Stimulated activated CD8-positive, alpha-beta memory T cell treated with anti-CD3 and anti-CD28 coated beads, Interleukin-15, amount 100 ng/mL, for 4 hours (primary cell): ENCODE measurements around the gene SLC6A15.

ENCODE experiments used
- DNase-seq, 2 donors: peaks; one replicate each; pipeline ENCODE4 v3.0.0-alpha.2; 2020; ENCODE audit warnings: low read depth in 2 of 2

Gene SLC6A15

GRCh38 chr12:84874825-84875139 is 37.8 kb downstream of the SLC6A15 start:
- no peak for DNase-seq

DNA sequence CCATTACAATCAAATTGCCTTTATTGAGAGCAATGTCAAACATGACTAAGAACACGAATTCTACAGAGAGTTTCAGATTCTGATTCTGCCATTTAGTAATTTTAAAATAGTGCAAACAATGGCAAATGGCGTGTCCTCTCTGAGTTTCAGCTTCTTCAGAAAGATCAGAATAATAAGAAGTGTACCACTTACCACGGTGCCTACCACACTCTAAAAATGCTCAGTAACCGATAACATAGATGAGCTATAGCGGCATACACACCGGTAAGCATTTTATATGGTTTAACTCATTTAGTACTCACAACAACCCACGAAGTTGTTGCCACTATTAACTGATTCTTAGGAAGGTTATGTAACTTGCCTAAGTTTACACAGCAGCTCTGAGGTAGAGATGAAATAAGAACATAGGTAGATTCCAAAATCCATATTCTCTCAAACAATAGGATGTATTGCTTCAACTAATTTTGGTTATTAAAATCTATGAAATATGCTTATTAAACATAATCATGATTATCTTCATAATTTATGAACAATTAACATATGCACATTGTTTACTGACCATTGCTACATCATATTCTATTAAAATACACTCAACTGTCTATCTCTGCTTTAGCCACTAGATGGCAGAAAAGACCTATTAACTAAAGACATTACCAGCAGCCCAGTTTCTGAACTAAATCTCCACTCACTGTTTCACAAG is 38.3 kb downstream of the SLC6A15 start:
- no peak for DNase-seq

DNA sequence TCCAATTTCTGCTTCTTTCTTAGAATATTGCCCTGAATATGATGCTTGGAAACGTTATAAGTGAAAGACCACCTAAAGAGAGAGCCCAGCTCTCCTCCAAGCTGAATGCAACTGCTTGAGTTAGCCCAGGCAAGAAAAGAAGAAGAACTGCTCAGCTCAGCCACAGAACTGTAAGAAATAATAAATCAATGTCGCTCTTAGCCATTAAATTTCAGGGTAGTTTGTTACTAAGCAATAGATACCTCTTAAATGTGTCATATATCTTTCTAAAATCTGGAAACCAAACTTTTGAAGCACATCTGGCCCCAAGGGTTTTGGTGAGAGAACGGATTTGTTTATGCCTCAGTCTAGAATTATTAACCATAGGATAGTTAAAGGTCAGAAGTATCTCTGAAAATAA is 50.4 kb downstream of the SLC6A15 start:
- DNase-seq = no peak

DNA sequence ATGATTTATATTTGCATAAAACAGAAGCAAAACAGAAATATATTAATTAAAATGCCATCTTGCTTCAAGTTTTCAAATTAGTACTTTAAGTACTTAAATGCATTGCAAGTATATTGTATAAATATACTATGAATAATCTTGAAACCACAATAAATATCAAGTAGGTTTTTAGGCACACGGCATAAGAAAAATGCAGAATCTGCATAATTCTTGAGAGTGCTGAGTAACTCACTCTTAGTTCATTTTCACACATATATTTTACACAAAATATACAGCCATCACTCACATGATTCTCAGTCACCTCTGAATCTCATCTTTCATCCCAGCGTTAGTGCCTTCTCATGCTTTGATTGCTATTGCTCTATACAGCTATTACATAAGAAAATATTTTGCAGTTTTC is 51.9 kb downstream of the SLC6A15 start:
- no peak for DNase-seq

- DNase-seq = no peak
Measured at GRCh38 chr12:84858796-84859195, 53.8 kb downstream of the SLC6A15 start.

DNA sequence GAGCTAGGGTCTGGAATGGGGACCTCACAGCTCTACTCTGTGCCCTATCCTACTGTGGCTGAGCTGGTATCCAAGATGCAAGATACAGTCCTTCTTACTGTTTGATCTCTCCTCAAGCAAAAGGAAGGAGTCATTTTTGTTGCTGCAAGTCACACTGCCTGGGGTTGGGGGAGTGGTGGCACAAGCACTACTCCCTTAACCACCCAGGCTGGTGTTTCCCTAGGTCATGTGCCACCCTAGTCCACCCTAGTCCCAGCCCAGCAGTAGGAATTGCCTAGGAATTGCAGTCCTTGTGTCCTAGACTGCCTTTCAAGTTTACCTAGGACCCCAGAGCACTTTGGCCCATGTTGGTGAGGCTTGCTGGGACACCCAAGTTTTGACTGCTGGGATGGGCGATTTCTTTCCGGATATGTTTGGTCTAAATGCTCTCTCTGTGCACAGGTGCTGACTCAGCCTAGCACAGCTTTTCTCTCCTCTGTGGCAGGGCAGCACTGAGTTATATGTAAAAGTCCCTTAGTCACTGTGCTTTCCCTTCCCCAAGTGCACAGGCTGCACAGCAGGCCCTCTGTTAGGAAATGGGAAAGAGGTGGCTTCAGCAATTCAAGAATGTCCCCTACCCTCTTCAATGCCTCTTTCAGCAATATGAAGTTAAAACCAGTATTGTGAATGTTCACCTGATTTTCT is 54.9 kb downstream of the SLC6A15 start:
- no peak for DNase-seq

GRCh38 chr12:84856156-84856900 is 56.3 kb downstream of the SLC6A15 start:
- no peak for DNase-seq

DNA sequence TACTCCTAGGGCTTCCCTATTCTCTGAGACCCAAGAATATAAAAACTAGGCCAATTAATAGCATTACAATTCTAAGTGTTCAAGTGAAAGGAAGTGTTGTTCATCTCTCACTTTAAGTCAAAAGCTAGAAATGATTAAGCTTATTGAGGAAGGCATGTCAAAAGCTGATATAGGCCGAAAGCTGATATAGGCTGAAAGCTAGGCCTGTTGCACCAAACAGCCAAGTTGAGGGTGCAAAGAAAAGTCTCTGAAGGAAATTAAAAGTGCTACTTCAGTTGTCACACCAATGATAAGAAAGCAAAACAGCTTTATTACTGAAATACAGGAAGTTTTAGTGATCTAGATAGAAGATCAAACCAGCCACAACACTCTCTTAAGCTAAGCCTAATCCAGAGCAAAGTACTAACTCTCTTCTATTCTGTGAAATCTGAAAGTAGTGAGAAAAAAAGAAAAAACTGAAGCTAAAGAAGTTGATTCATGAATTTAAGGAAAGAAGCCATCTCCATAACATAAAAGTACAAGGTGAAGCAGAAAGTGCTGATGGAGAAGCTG is 68.9 kb downstream of the SLC6A15 start:
- no peak for DNase-seq

- DNase-seq = no peak
Measured at GRCh38 chr12:84842406-84843013, 70.1 kb downstream of the SLC6A15 start.

- no peak for DNase-seq
Measured at GRCh38 chr12:84841591-84841990, 71.0 kb downstream of the SLC6A15 start.

GRCh38 chr12:84840356-84840755 is 72.2 kb downstream of the SLC6A15 start:
- DNase-seq = no peak

DNA sequence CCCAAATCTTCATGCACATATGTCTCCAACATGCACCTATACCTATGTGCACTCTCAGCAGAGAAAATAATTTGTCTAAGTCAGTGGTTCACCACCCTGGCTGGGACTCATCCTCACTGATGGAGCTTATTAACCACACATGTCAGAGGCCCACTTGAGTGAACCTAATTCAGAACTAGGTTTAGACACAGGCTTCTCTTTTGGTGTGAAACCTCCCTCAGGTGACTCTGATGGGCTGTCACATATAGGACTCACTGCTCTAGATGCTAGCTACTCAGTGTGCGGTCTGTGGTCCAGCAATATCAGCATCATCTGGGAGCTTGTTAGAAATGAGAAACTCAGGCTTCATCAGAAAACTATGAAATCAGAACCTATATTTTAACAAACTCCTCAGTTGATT is 85.7 kb downstream of the SLC6A15 start:
- DNase-seq = no peak

DNA sequence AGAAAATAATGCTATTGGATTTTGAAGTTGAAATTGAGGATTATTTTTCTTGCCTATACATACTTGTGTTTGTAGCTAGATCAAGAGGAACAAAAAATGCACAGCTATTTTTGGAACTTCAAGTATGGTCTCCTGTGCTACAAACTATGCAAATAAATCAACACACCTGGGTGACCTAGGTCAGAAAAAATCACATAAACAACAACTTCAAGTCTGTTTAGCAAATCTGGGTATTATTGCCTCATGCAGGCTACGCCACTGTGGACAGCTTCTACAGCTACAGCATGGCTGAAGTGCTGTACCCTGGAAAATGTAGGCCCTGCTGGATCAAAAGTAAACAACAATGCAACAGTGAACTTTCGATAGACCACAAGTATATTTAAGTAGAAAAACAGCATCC is 87.5 kb downstream of the SLC6A15 start:
- no peak for DNase-seq

DNA sequence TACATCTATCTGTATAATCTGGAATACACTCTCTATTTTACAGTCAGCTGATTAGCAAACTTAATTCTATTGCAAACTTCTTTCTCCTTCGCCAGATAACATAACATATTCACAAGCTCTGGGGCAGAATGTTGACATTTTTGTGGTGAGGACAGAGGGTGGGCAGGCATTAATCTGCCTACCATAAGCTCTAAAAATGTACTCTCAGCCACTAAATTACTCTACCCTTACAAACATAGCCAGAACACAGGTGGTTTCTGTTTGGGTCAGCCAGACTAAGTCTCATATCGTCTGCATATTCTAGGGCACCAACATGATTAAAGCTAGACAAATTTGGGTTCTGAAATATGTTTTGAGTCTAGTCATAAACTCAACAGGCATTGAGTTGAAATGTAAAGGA is 90.1 kb downstream of the SLC6A15 start:
- DNase-seq = no peak

DNA sequence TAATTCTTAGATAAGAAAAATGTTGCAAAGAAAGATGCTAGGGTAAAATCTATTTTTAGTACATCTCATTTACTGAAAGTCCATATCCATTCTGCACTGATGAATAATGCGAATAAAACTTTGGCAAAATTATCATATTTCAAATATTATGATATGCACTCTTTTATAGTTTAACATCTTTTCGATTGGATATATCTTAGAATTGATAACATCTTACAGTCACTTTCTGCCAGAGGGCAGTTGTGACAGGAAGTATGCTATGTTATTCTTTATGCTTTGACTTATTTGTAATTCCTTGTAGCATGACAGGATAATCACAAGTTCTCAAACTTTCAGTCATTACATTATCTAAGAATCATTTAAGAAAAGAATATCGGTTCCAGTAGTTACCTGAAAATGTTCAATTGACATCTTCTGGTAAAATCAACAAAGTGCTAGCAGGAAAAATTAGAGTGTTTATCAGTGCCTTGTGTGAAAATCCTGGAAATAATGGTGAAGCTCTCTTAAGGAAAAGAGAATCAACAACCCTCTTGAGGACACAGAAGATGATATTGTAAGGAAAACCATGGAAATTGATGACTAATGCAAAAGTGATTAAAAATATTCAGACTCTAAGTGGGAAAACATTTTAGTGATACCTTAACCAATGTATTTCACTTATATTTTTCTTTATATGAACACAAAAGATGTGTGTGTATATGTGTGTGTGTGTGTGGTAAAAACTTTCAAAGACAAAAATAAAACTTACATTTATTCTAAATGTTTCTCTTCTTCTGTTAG is 95.5 kb downstream of the SLC6A15 start:
- DNase-seq = no peak

DNA sequence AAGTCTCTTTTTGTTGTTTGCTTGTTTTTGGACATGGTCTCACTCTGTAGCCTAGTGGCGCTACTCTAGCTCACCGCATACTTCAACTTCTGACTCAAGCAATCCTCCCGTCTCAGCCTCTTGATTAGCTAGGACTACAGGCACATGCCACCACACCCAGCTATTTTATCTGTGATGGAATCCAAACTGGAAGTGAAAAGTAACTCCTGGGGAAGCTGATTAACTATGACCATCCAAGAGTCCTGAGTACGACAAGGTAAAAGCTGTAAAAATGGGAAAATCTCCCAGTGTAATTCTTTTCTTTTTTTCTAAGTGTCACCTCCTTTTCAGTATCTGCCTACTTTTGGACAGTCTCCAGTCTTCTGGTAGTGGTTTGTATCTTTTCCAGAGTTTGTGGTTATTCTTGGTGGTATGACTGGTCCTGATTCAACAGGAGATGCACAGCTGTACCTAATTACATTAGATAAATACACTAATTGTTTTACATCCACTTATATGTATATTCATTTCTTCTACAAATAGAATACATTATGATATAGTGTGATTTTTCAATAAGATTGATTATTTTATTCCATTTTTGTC is 97.8 kb downstream of the SLC6A15 start:
- no peak for DNase-seq

- DNase-seq = no peak
Measured at GRCh38 chr12:84813780-84814663, 98.6 kb downstream of the SLC6A15 start.

DNA sequence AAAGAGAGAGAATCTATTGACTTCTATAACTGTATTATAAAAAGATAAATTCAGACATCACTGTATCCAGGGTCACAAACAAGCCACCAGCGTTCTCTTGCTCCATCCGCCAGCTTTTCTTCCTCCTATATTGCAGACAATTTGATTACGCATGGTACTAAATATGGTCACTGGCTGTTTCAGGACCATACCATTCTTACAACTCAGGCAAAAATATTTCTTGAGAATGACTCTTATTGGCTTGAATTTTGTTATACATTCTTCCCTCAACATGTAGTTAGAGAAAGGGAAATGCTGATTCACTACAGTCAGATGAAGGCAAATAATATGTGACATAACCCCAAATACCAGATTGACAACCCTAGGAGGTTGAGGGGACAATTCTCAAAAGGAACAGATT is 101.3 kb downstream of the SLC6A15 start:
- DNase-seq = no peak

- DNase-seq = no peak
Measured at GRCh38 chr12:84810611-84811010, 102.0 kb downstream of the SLC6A15 start.
